Naive thymus-derived CD8-positive, alpha-beta T cell (primary cell): ENCODE measurements around the gene TGM1. TPM values are rescaled to one million over a fixed set of nuclear protein-coding genes. Genes with fewer than 3 reads are reported as not detected.
"Not testable (repeated sequence)": the region's sequence is repeated elsewhere in the genome, so short reads cannot be mapped to it uniquely, and the experiment has no call there.

ENCODE experiments used
- ATAC-seq, 2 donors: fragments of 150-1000 bp; cut with Tn5 transposase in 1 of 2; sonication (Bioruptor Pico), chemical (Tn5 transposase) in 1 of 2; 1 replicate in 1 of 2; 2 replicates in 1 of 2; pipeline ENCODE4 v1.10.0; 2021; ENCODE audit warnings: mild to moderate bottlenecking in 2 of 2, moderate library complexity in 2 of 2
- POLR2A ChIA-PET: fragments of 350-600 bp; sonication (Branson Sonifier 250); formaldehyde crosslinking; loops from one replicate; lab custom pipeline; 2021; ENCODE audit warnings: antibody characterized with exemption; lab: Charles Lee
- DNase-seq, 10 donors: peaks; one replicate each; pipeline versions ENCODE4 v3.0.0 to v3.0.0-alpha.2; 2020 to 2022
- H3K27ac Mint-ChIP-seq, 10 donors: one replicate each; pipeline ENCODE4 v1.8.0; 2020 to 2022; ENCODE audit warnings: mild to moderate bottlenecking in 10 of 10, mixed read lengths in 10 of 10, moderate library complexity in 4 of 10, inconsistent platforms in 1 of 10
- H3K27me3 Mint-ChIP-seq, 5 donors: one replicate each; pipeline ENCODE4 v1.8.0; 2021 to 2022; ENCODE audit warnings: mixed read lengths in 5 of 5
- H3K36me3 Mint-ChIP-seq, 3 donors: one replicate each; pipeline ENCODE4 v1.8.0; 2020 to 2022; ENCODE audit warnings: mixed read lengths in 3 of 3, mild to moderate bottlenecking in 2 of 3, inconsistent platforms in 1 of 3
- H3K4me1 Mint-ChIP-seq, 4 donors: one replicate each; pipeline ENCODE4 v1.8.0; 2021 to 2022; ENCODE audit warnings: mixed read lengths in 4 of 4
- H3K4me3 Mint-ChIP-seq, 10 donors: one replicate each; pipeline ENCODE4 v1.8.0; 2020 to 2022; ENCODE audit warnings: mild to moderate bottlenecking in 10 of 10, mixed read lengths in 10 of 10, moderate library complexity in 6 of 10, inconsistent platforms in 1 of 10
- H3K9me3 Mint-ChIP-seq, 9 donors: one replicate each; pipeline ENCODE4 v1.8.0; 2020 to 2022; ENCODE audit warnings: mixed read lengths in 9 of 9, mild to moderate bottlenecking in 3 of 9, inconsistent platforms in 1 of 9, moderate library complexity in 1 of 9
- polyA plus RNA-seq, 3 donors: library from polyadenylated mRNA; unstranded; fragments of 300-500 nt; fragmentation: Illumina TruSeq; gene quantifications; one replicate each; pipeline ENCODE4 v1.2.3, GENCODE V29; 2021
- total RNA-seq, 8 experiments: library from RNA in 2 of 8; stranded (reverse) in 2 of 8; gene quantifications; one replicate each; pipeline ENCODE4 v1.2.3 and lab custom pipeline; 2021 to 2026

TGM1 gene
- total and polyA plus RNA-seq, 5 experiments from 2014 or later, result 0.13 to 6.9 (median 6.5) TPM; not detected in 2

GRCh38 chr14:24219080-24219479, 43.9 kb downstream of the TGM1 start:
- Mint-ChIP-seq H3K36me3 (peaks cover 0 to 15% (median 0%) of the 10 kb centered on the region in 3 donors), H3K27me3 (no peaks in the 10 kb centered on the region), H3K9me3 (no peaks in the 10 kb centered on the region), H3K27ac (peak overlapping the region in 1 of 10 donors; percentile 4), H3K4me3 (no peak overlapping the region), H3K4me1 (peaks cover 16 to 30% (median 25%) of the 10 kb centered on the region in 4 donors)
- DNase-seq, result no peak
- POLR2A ChIA-PET, result interaction anchor here (1.4 to 1.7 kb wide), 3 partner anchors 12 to 30 kb away, joined by 5 to 10 read pairs (median 7); partner anchors contain the start of genes IPO4 and TM9SF1
- no peak for ATAC-seq

GRCh38 chr14:24216876-24217275, 46.1 kb downstream of the TGM1 start:
- peaks cover 23 to 45% (median 43%) of the 10 kb centered on the region in 4 donors for H3K4me1 Mint-ChIP-seq
- not testable (repeated sequence) for H3K27me3 Mint-ChIP-seq, H3K9me3 Mint-ChIP-seq, ATAC-seq, H3K4me3 Mint-ChIP-seq, DNase-seq
- peaks cover 0 to 18% (median 0%) of the 10 kb centered on the region in 3 donors for H3K36me3 Mint-ChIP-seq
- H3K27ac Mint-ChIP-seq, result peak overlapping the region in 5 of 10 donors; percentile 28 to 99 (median 71)
- POLR2A ChIA-PET, result interaction anchor here (2.4 to 5.1 kb wide), 4 partner anchors 25 to 103 kb away, joined by 14 to 73 read pairs (median 33); partner anchors contain the start of genes DCAF11, IPO4, IRF9 and NRL

- Mint-ChIP-seq H3K27me3 (peaks cover 0 to 2% (median 0%) of the 10 kb centered on the region in 5 donors), H3K4me1 (peaks cover 27 to 50% (median 48%) of the 10 kb centered on the region in 4 donors), H3K27ac (peak overlapping the region; percentile 93 to 100 (median 99)), H3K9me3 (no peaks in the 10 kb centered on the region), H3K4me3 (peak overlapping the region; percentile 89 to 94 (median 92)), H3K36me3 (peaks cover 0 to 23% (median 4%) of the 10 kb centered on the region in 3 donors)
- ATAC-seq, result no peak
- no peak for DNase-seq
- POLR2A ChIA-PET, result interaction anchor here (0.7 to 7.1 kb wide), 21 partner anchors 10 to 1450 kb away, joined by 3 to 124 read pairs (median 4); partner anchors contain the start of genes DCAF11, DHRS1, GMPR2 and IPO4
Observed at GRCh38 chr14:24216345-24216699, 46.7 kb downstream of the TGM1 start.

GRCh38 chr14:24215495-24216344, 47.3 kb downstream of the TGM1 start, which contains the start of gene MDP1:
Gene MDP1, minus strand, starts transcription at chr14:24216066. Its CDS starts 111 bp downstream, at chr14:24215955.
- H3K36me3 Mint-ChIP-seq, result peaks cover 0 to 27% (median 5%) of the 10 kb centered on the region in 3 donors
- ATAC-seq (peak; percentile 75), DNase-seq (peak; percentile 71 to 93 (median 86))
- H3K27ac Mint-ChIP-seq, result peak within 1 kb of the TSS; percentile 93 to 100 (median 99)
- H3K27me3 Mint-ChIP-seq, result peaks cover 0 to 2% (median 0%) of the 10 kb centered on the region in 5 donors
- POLR2A ChIA-PET, result interaction anchor here (0.7 to 7.1 kb wide), 23 partner anchors 10 to 1450 kb away, joined by 3 to 124 read pairs (median 4); partner anchors contain the start of genes DCAF11, DHRS1, GMPR2 and IPO4
- peaks cover 27 to 55% (median 54%) of the 10 kb centered on the region in 4 donors for H3K4me1 Mint-ChIP-seq
- peak within 1 kb of the TSS; percentile 89 to 94 (median 92) for H3K4me3 Mint-ChIP-seq
- no peaks in the 10 kb centered on the region for H3K9me3 Mint-ChIP-seq

GRCh38 chr14:24213866-24214662, 48.9 kb downstream of the TGM1 start:
- DNase-seq, result no peak
- Mint-ChIP-seq H3K4me1 (peaks cover 28 to 67% (median 62%) of the 10 kb centered on the region in 4 donors), H3K9me3 (no peaks in the 10 kb centered on the region), H3K27ac (peak overlapping the region; percentile 96 to 100 (median 99)), H3K4me3 (peak overlapping the region; percentile 49 to 98 (median 95)), H3K27me3 (peaks cover 0 to 2% (median 0%) of the 10 kb centered on the region in 5 donors), H3K36me3 (peaks cover 0 to 44% (median 10%) of the 10 kb centered on the region in 3 donors)
- POLR2A ChIA-PET, result interaction anchor here (0.6 to 7.1 kb wide), 25 partner anchors 13 to 227 kb away, joined by 3 to 124 read pairs (median 8); partner anchors contain the start of genes CBLN3, DCAF11, DHRS1 and GMPR2
- no peak for ATAC-seq

- Mint-ChIP-seq H3K9me3 (no peaks in the 10 kb centered on the region), H3K27me3 (peaks cover 0 to 2% (median 0%) of the 10 kb centered on the region in 5 donors), H3K4me3 (peak within 1 kb of the TSS; percentile 89 to 98 (median 95)), H3K4me1 (peaks cover 28 to 71% (median 63%) of the 10 kb centered on the region in 4 donors), H3K36me3 (peaks cover 0 to 51% (median 10%) of the 10 kb centered on the region in 3 donors), H3K27ac (peak within 1 kb of the TSS; percentile 96 to 100 (median 99))
- DNase-seq, result peak; percentile 89 to 98 (median 96)
- ATAC-seq, result peak; percentile 77
- POLR2A ChIA-PET, result interaction anchor here (0.6 to 7.1 kb wide), 29 partner anchors 9 to 229 kb away, joined by 3 to 124 read pairs (median 7); partner anchors contain the start of genes CBLN3, DCAF11, DHRS1 and GMPR2
Observed at GRCh38 chr14:24212924-24213865, 49.8 kb downstream of the TGM1 start, which contains the start of gene CHMP4A. Gene CHMP4A, minus strand, starts transcription at chr14:24213488. Its CDS starts 49 bp downstream, at chr14:24213439.

GRCh38 chr14:24211311-24211710, 51.7 kb downstream of the TGM1 start:
- Mint-ChIP-seq H3K9me3 (no peaks in the 10 kb centered on the region), H3K36me3 (peaks cover 7 to 56% (median 21%) of the 10 kb centered on the region in 3 donors)

GRCh38 chr14:24207625-24208024, 55.4 kb downstream of the TGM1 start:
- peaks cover 0 to 6% (median 0%) of the 10 kb centered on the region in 9 donors for H3K9me3 Mint-ChIP-seq
- DNase-seq (no peak), ATAC-seq (no peak)
- H3K27ac Mint-ChIP-seq, result peak overlapping the region in 5 of 10 donors; percentile 22 to 91 (median 79)
- no peak overlapping the region for H3K4me3 Mint-ChIP-seq
- peaks cover 32 to 71% (median 64%) of the 10 kb centered on the region in 4 donors for H3K4me1 Mint-ChIP-seq
- H3K27me3 Mint-ChIP-seq, result no peaks in the 10 kb centered on the region
- POLR2A ChIA-PET, result interaction anchor here (2.4 kb wide), 1 partner anchor 19 kb away, joined by 7 read pairs; the partner anchor contains the start of gene IPO4
- H3K36me3 Mint-ChIP-seq, result peaks cover 13 to 80% (median 28%) of the 10 kb centered on the region in 3 donors

More at GRCh38 chr14:24211311-24211710, 51.7 kb downstream of the TGM1 start:
- DNase-seq (no peak), ATAC-seq (no peak)
- POLR2A ChIA-PET, result interaction anchor here (1.2 to 7.1 kb wide), 7 partner anchors 12 to 97 kb away, joined by 3 to 124 read pairs (median 7); partner anchors contain the start of genes CIDEB, GMPR2, IPO4 and IRF9
- H3K27me3 Mint-ChIP-seq, result peaks cover 0 to 2% (median 0%) of the 10 kb centered on the region in 5 donors
- H3K27ac Mint-ChIP-seq, result peak overlapping the region; percentile 96 to 100 (median 99)
- H3K4me1 Mint-ChIP-seq, result peaks cover 34 to 83% (median 74%) of the 10 kb centered on the region in 4 donors
- peak overlapping the region in 9 of 10 donors; percentile 11 to 97 (median 95) for H3K4me3 Mint-ChIP-seq

- no peak for ATAC-seq
- POLR2A ChIA-PET, result interaction anchor here (0.8 to 1.7 kb wide), 2 partner anchors 11 to 36 kb away, joined by 3 to 8 read pairs; partner anchors contain the start of gene TM9SF1
- no peak for DNase-seq
- peaks cover 14 to 80% (median 30%) of the 10 kb centered on the region in 3 donors for H3K36me3 Mint-ChIP-seq
- H3K27me3 Mint-ChIP-seq, result no peaks in the 10 kb centered on the region
- peaks cover 0 to 8% (median 0%) of the 10 kb centered on the region in 9 donors for H3K9me3 Mint-ChIP-seq
- no peak overlapping the region for H3K4me3 Mint-ChIP-seq
- peak overlapping the region in 9 of 10 donors; percentile 22 to 91 (median 79) for H3K27ac Mint-ChIP-seq
- peaks cover 32 to 68% (median 62%) of the 10 kb centered on the region in 4 donors for H3K4me1 Mint-ChIP-seq
Observed at GRCh38 chr14:24207104-24207551, 55.8 kb downstream of the TGM1 start.
